Activated CD4-positive, alpha-beta memory T cell treated with anti-CD3 and anti-CD28 coated beads for 36 hours (primary cell): Measurements from ENCODE around the gene FLG. TPM values are rescaled to one million over a fixed set of nuclear protein-coding genes. Genes with fewer than 3 reads are reported as not detected.
A peak's percentile ranks its signal among the peaks of the same experiment; 100 is the strongest.

Experiments
- CTCF ChIA-PET: fragments of 350-600 bp; sonication (Branson Sonifier 250); formaldehyde crosslinking; loops from one replicate; lab custom pipeline; 2021; ENCODE audit warnings: antibody characterized with exemption, inconsistent platforms; lab: Charles Lee
- POLR2A ChIA-PET: fragments of 350-600 bp; sonication (Branson Sonifier 250); formaldehyde crosslinking; loops from one replicate; lab custom pipeline; 2021; ENCODE audit warnings: antibody characterized with exemption; lab: Charles Lee
- DNase-seq: peaks from one replicate; pipeline ENCODE4 v3.0.0-alpha.2; 2020
- H3K27ac Mint-ChIP-seq: one replicate; pipeline ENCODE4 v1.8.0; 2021; ENCODE audit warnings: mixed read lengths
- H3K27me3 Mint-ChIP-seq: one replicate; pipeline ENCODE4 v1.8.0; 2021; ENCODE audit warnings: mixed read lengths
- H3K36me3 Mint-ChIP-seq: one replicate; pipeline ENCODE4 v1.8.0; 2021; ENCODE audit warnings: mixed read lengths
- H3K4me1 Mint-ChIP-seq: one replicate; pipeline ENCODE4 v1.8.0; 2021; ENCODE audit warnings: low read depth, mixed read lengths
- H3K4me3 Mint-ChIP-seq: one replicate; pipeline ENCODE4 v1.8.0; 2021; ENCODE audit warnings: mild to moderate bottlenecking, mixed read lengths
- H3K9me3 Mint-ChIP-seq: one replicate; pipeline ENCODE4 v1.8.0; 2021; ENCODE audit warnings: mixed read lengths
- intact Hi-C: fragments of 100-400 bp; cut with micrococcal nuclease; formaldehyde crosslinking; loops from one replicate; pipeline ENCODE4 v1.15.1; 2023
- total RNA-seq, 2 experiments: library from RNA; stranded (reverse); gene quantifications; one replicate each; pipeline ENCODE4 v1.2.3, GENCODE V29; 2021

The FLG gene
- total RNA-seq, result not detected

DNA sequence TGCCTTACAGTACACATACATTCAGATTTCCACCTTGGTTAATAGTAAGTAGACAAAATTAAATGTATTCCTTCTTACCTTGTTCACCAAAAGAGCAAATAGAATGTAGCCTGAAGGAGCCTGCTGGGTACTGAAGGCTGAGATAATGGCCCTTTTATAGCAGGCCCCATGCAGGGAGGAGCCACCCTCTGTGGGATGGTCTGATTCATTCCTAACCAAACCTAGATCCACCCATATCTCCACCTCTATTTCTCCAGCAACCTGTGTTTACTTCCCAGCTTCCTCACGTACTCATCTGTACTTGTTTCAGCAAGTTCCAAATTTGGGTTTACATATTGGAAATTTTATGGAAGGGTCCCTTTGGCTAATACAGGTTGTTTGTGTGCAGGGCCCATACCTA lies at the start of gene FLG:
Gene FLG (minus strand): TSS at position 129 of the 400 bp plus-strand sequence. CDS start 9,783 bp downstream, outside the sequence.
- CTCF ChIA-PET, result interaction anchor here (1.1 kb wide), 1 partner anchor 133 kb away, joined by 4 read pairs; no protein-coding TSS in a partner anchor
- Mint-ChIP-seq H3K4me1 (no peaks in the 10 kb centered on the region), H3K27me3 (peaks cover 4% of the 10 kb centered on the region), H3K4me3 (no peak within 1 kb of the TSS), H3K27ac (no peak within 1 kb of the TSS), H3K36me3 (no peaks in the 10 kb centered on the region), H3K9me3 (no peaks in the 10 kb centered on the region)
- POLR2A ChIA-PET, result no interaction called here
- no peak for DNase-seq
- intact Hi-C loops, result no loop called here

DNA sequence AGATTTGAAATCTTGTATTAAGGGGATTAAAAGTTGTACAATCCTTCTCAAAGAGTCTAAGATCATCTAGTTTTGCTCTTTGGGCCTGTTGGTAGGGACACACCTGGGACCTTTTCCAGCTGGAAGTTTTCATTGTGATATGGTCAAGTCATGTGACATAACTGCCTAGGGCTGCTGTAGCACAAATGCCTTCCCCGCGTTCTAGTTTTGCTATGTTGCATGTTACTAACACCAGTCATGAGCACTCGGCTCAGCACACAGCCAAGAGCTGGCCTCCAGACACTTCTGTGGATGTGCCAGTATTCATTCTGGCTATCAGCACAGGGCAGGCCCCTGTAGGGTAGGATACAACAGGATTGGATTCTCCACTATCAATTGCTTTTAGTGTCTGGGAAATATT lies 49.4 kb upstream of the FLG start:
- Mint-ChIP-seq H3K9me3 (peaks cover 2% of the 10 kb centered on the region), H3K36me3 (no peaks in the 10 kb centered on the region), H3K4me1 (no peaks in the 10 kb centered on the region), H3K27me3 (peaks cover 2% of the 10 kb centered on the region), H3K4me3 (no peak overlapping the region), H3K27ac (no peak overlapping the region)
- DNase-seq, result no peak
- ChIA-PET CTCF (no interaction called here), POLR2A (no interaction called here)
- intact Hi-C loops, result no loop called here

DNA sequence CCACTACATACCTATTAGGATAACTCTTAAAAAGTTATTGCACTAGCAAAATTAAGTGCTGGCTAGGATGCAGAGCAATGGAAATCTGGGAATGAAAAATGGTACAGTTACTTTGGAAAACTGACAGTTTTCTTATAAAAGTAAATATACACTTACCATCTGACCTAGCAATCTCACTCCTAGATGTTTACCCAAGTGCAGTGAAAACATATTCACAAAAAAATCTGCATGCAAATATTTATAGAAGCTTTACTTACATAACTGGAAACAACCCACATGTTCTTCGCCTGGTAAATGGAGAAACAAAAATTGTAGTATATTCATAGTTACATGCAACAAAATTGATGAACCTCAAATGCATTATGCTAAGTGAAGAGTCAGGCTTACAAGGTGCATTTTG lies 47.6 kb upstream of the FLG start:
- intact Hi-C loops, result no loop called here
- Mint-ChIP-seq H3K36me3 (peaks cover 1% of the 10 kb centered on the region), H3K9me3 (peaks cover 6% of the 10 kb centered on the region), H3K27ac (no peak overlapping the region), H3K27me3 (peaks cover 2% of the 10 kb centered on the region), H3K4me1 (no peaks in the 10 kb centered on the region), H3K4me3 (no peak overlapping the region)
- CTCF ChIA-PET, result no interaction called here
- no peak for DNase-seq
- POLR2A ChIA-PET, result no interaction called here

DNA sequence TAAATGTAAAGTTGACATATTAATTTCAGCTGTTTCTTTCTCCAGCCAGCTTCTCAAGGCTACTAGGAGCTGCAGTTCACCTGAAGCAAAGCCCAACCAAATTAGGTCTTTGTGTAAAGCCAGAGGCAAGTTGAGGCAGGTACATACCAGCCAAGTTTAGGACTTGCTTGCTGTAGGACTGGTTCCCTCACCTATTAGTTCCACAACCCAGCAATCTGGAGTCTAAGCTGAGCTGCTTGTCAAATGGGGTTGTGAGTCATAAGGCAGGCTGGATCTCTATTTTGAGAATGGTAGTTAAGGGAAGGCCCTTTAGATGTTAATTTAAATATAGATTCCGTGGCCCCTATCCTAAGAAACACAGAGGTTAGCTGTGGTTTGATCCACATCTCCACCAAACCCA lies 42.4 kb upstream of the FLG start:
- no peak for DNase-seq
- intact Hi-C loops, result no loop called here
- Mint-ChIP-seq H3K4me1 (no peaks in the 10 kb centered on the region), H3K27me3 (peaks cover 5% of the 10 kb centered on the region), H3K9me3 (peaks cover 6% of the 10 kb centered on the region), H3K27ac (no peak overlapping the region), H3K4me3 (no peak overlapping the region), H3K36me3 (peaks cover 1% of the 10 kb centered on the region)
- ChIA-PET POLR2A (no interaction called here), CTCF (interaction anchor here (0.8 to 1.3 kb wide), 2 partner anchors 20 to 179 kb away, joined by 3 to 5 read pairs; no protein-coding TSS in a partner anchor)

DNA sequence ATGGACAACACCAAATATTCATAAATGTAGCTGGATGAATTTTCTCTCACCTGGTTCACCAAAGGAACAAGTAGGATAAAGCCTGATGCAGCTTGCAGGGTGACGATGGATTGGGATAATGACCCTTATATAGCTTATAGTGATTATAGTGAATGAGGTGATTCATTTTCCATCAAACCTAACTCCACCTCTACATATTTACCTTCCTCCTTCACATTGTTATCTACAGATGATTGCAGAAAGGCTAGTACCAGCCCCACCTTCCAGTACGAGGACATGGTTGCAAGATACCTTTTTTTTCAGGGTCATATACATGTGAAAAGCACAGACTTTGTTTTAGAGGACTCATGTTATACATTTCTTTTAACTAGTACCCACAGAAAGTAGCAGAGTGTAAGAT lies 34.9 kb upstream of the FLG start, which contains the start of gene FLG2:
Gene FLG2 (minus strand): TSS at position 101 of the 400 bp plus-strand sequence. CDS start 1,122 bp downstream, outside the sequence.
- H3K27me3 Mint-ChIP-seq, result no peaks in the 10 kb centered on the region
- H3K9me3 Mint-ChIP-seq, result no peaks in the 10 kb centered on the region
- no peaks in the 10 kb centered on the region for H3K4me1 Mint-ChIP-seq
- no peak within 1 kb of the TSS for H3K27ac Mint-ChIP-seq
- intact Hi-C loops, result no loop called here
- H3K36me3 Mint-ChIP-seq, result no peaks in the 10 kb centered on the region
- POLR2A ChIA-PET, result no interaction called here
- no peak for DNase-seq
- no peak within 1 kb of the TSS for H3K4me3 Mint-ChIP-seq
- CTCF ChIA-PET, result interaction anchor here (2.2 kb wide), 1 partner anchor 12 kb away, joined by 7 read pairs; no protein-coding TSS in a partner anchor

DNA sequence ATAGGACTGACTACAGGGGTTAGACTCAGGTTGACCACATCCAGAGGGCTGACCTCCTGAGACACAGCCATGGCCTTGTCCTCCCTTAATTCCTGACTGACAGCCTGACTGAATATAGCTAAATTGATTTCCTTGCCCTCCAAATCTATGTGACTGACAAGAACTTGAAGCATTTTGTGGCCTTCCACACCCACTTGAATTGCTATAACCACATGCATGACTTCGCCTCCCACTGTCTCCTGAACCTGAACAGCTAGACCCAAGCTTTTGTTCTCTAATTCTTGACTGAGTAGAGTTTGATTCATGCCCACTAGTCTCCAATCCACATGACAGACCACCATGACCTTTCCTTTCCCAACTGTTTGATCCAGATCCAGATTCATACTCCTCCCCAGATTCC lies 31.7 kb upstream of the FLG start:
- Mint-ChIP-seq H3K9me3 (no peaks in the 10 kb centered on the region), H3K4me1 (no peaks in the 10 kb centered on the region), H3K36me3 (no peaks in the 10 kb centered on the region), H3K4me3 (no peak overlapping the region), H3K27ac (no peak overlapping the region), H3K27me3 (no peaks in the 10 kb centered on the region)
- POLR2A ChIA-PET, result no interaction called here
- CTCF ChIA-PET, result interaction anchor here (1.5 to 2.8 kb wide), 3 partner anchors 9 to 102 kb away, joined by 5 to 10 read pairs (median 6); no protein-coding TSS in a partner anchor
- intact Hi-C loops, result no loop called here
- no peak for DNase-seq

DNA sequence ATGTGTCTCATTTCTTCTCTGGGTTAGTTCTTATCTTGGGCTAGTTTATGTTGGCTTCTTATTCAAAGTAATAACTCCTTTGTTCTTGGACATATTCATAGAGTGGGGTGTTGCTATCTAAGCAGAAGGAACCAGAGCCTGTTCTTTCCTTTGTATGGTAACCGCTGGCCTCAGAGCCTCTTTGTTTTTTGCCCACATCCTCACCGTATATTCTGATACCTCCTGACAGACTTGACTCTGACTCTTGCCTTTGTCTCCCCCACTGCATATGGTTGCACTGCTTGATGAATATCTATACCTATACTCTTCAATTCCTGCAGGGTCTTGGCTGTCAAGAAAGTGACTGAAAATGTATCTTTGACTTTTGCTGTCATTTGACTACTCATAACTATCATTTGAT lies 24.6 kb upstream of the FLG start:
- H3K4me3 Mint-ChIP-seq, result no peak overlapping the region
- no peak for DNase-seq
- intact Hi-C loops, result loop anchor here (10.0 kb wide), 1 partner anchor 295 kb away; no protein-coding TSS in a partner anchor
- H3K27me3 Mint-ChIP-seq, result no peaks in the 10 kb centered on the region
- H3K9me3 Mint-ChIP-seq, result no peaks in the 10 kb centered on the region
- H3K27ac Mint-ChIP-seq, result no peak overlapping the region
- H3K4me1 Mint-ChIP-seq, result no peaks in the 10 kb centered on the region
- no peaks in the 10 kb centered on the region for H3K36me3 Mint-ChIP-seq
- ChIA-PET CTCF (no interaction called here), POLR2A (no interaction called here)

DNA sequence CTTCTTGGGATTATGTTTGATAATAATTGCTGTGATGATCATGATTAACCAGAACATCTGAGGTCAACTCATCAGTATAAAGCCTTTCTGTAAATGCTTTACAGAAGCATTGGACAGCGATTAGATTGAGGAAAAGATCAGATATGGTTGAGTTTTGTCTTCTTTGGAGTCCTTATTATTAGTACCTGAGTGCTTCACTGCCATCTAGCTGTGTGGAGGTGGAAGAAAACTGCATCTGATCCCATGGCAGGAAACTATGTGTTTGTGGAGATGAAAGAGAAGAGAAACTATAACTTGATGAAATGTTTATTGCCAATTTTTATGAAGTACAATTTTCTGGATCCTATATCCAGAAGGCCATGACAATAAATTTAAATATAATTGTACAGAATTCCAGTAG lies 23.4 kb upstream of the FLG start:
- H3K27ac Mint-ChIP-seq, result no peak overlapping the region
- H3K4me1 Mint-ChIP-seq, result peaks cover 3% of the 10 kb centered on the region
- ChIA-PET CTCF (interaction anchor here (1.0 to 2.6 kb wide), 13 partner anchors 11 to 296 kb away, joined by 3 to 55 read pairs (median 4); partner anchors contain the start of gene FLG2), POLR2A (no interaction called here)
- no peaks in the 10 kb centered on the region for H3K9me3 Mint-ChIP-seq
- no peaks in the 10 kb centered on the region for H3K27me3 Mint-ChIP-seq
- no peaks in the 10 kb centered on the region for H3K36me3 Mint-ChIP-seq
- DNase-seq, result no peak
- no peak overlapping the region for H3K4me3 Mint-ChIP-seq
- intact Hi-C loops, result loop anchor here (10.0 kb wide), 1 partner anchor 294 kb away; no protein-coding TSS in a partner anchor

DNA sequence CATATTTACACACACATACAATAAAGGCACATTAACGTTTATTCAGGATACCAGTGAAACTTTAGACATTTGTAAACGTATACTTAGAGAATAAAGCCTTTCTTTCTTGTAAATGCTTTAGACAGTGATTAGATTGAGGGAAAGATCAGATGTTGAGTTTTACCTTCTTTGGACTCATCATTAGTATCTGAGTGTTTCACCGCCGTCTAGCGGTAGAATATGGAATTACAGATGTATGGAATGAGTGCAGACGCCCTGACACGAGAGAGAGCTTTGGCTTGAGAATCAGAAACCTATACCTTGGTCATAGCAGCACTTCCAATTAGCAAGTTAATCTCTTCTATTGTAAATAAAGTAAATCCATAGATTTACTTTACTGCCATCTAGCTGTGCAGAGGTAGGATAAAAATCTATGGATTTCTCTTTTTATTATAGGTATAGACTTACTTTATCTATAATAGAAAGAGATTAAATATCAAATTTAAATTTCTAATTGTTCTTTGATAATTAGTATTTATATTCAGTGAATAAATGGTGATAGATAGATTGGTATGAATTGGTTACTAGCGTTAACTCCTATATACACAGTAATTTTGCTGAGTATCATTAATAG lies 22.2 kb upstream of the FLG start:
- ChIA-PET CTCF (interaction anchor here (0.6 to 2.6 kb wide), 23 partner anchors 9 to 294 kb away, joined by 3 to 55 read pairs (median 4); partner anchors contain the start of gene FLG2), POLR2A (no interaction called here)
- Mint-ChIP-seq H3K27ac (no peak overlapping the region), H3K36me3 (no peaks in the 10 kb centered on the region), H3K4me1 (peaks cover 3% of the 10 kb centered on the region), H3K27me3 (peaks cover 3% of the 10 kb centered on the region), H3K4me3 (no peak overlapping the region), H3K9me3 (no peaks in the 10 kb centered on the region)
- intact Hi-C loops, result loop anchor here (1.0 to 10.0 kb wide), 3 partner anchors 111 to 292 kb away; no protein-coding TSS in a partner anchor
- DNase-seq, result peak; percentile 46

DNA sequence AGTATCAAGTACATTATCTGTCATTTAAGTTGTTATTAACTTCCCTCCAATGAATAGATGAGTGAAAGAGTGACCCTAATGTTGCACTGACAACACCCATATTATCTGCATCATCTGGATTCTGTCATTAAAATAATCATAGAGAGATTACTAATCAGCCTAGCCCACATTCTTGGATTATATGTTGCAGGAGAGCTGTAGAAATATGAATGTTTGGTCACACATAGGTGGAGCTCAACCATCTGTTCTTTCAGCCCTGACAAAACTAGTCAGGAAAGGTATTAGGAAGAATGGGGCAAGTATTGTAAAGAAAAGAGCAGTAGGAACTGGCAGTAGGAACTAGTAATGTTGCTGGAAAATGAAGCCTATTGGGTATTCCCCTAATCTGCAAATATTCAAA lies 19.4 kb upstream of the FLG start:
- no peak for DNase-seq
- H3K9me3 Mint-ChIP-seq, result no peaks in the 10 kb centered on the region
- intact Hi-C loops, result loop anchor here (10.0 kb wide), 1 partner anchor 290 kb away; no protein-coding TSS in a partner anchor
- peaks cover 15% of the 10 kb centered on the region for H3K27me3 Mint-ChIP-seq
- peaks cover 3% of the 10 kb centered on the region for H3K4me1 Mint-ChIP-seq
- no peak overlapping the region for H3K4me3 Mint-ChIP-seq
- no peaks in the 10 kb centered on the region for H3K36me3 Mint-ChIP-seq
- CTCF ChIA-PET, result interaction anchor here (1.3 to 2.2 kb wide), 3 partner anchors 96 to 159 kb away, joined by 3 to 15 read pairs (median 6); no protein-coding TSS in a partner anchor
- no peak overlapping the region for H3K27ac Mint-ChIP-seq
- POLR2A ChIA-PET, result no interaction called here

DNA sequence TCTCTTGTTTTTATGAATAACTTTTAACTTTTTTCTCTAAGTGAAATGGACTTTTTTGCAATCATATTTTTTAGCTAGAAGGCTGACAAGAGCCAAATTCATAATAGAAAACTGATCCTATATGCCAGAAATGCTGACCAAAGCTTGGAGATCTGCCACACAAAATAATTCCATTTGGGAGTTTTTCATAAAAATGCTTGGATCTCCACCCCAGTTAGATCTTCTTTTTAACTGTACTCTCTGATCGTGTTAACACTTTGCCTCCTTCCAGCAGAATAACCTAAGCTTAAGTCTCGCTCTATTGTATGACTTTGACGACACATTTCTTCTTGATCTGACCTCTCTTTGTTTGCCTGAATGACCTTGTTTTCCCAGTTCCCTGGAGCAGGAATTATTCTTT lies 18.0 kb upstream of the FLG start:
- ChIA-PET CTCF (interaction anchor here (0.5 to 1.9 kb wide), 5 partner anchors 19 to 191 kb away, joined by 3 to 7 read pairs (median 6); no protein-coding TSS in a partner anchor), POLR2A (no interaction called here)
- intact Hi-C loops, result loop anchor here (10.0 kb wide), 1 partner anchor 288 kb away; no protein-coding TSS in a partner anchor
- no peaks in the 10 kb centered on the region for H3K36me3 Mint-ChIP-seq
- H3K27me3 Mint-ChIP-seq, result peaks cover 18% of the 10 kb centered on the region
- no peak overlapping the region for H3K4me3 Mint-ChIP-seq
- no peaks in the 10 kb centered on the region for H3K9me3 Mint-ChIP-seq
- no peak overlapping the region for H3K27ac Mint-ChIP-seq
- H3K4me1 Mint-ChIP-seq, result peaks cover 3% of the 10 kb centered on the region
- no peak for DNase-seq

DNA sequence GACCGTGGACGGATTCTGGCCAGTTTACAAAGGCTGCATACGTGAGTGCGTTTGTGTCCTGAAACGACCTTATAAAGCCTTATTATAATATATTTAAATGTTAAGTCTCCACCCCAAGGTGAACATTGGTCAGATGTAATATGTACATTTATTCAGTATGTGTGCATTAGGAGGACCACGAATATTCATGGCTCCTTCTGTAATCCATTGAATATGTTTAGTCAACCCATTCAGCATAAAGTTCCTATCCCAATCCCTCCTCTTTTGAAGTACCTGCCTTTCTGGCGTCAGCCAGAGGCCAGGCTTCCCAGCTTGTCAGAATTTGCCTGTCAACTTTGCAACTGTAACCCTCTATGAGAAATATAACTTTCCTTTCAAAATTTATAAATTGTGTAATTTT lies 10.4 kb upstream of the FLG start:
- no peak for DNase-seq
- Mint-ChIP-seq H3K27me3 (peaks cover 15% of the 10 kb centered on the region), H3K4me1 (no peaks in the 10 kb centered on the region), H3K4me3 (no peak overlapping the region), H3K9me3 (no peaks in the 10 kb centered on the region), H3K36me3 (no peaks in the 10 kb centered on the region), H3K27ac (no peak overlapping the region)
- intact Hi-C loops, result no loop called here
- POLR2A ChIA-PET, result no interaction called here
- CTCF ChIA-PET, result interaction anchor here (1.4 kb wide), 1 partner anchor 123 kb away, joined by 3 read pairs; no protein-coding TSS in a partner anchor
